K562 (cell line): ENCODE data around the gene USH1G. TPM values are rescaled to one million over a fixed set of nuclear protein-coding genes. Genes with fewer than 3 reads are reported as not detected.

Experiments
- C11orf30 ChIP-seq: fragments of 450-650 bp; IDR thresholded peaks from 2 replicates; pipeline ENCODE4 v1.6.1; 2016; ENCODE audit warnings: low read depth, mild to moderate bottlenecking
- CEBPG ChIP-seq, 3 experiments: fragments of 200-800 bp in 1 of 3; sonication (Bioruptor generic) in 1 of 3; sonication (generic) in 1 of 3; formaldehyde crosslinking in 1 of 3; IDR thresholded peaks in 2 of 3; conservative IDR thresholded peaks in 1 of 3; 2 replicates each; pipeline versions ENCODE4 v1.6.1 to v1.8.0; 2016 to 2022; ENCODE audit warnings: missing compliant biosample characterization in 2 of 3, missing genetic modification characterization in 2 of 3, mild to moderate bottlenecking in 1 of 3, missing genetic modification reagents in 1 of 3
- CGGBP1 ChIP-seq: fragments of 250-450 bp; sonication (Bioruptor Pico); IDR thresholded peaks from 2 replicates; pipeline ENCODE4 v1.9.0; 2021; ENCODE audit warnings: mild to moderate bottlenecking
- ETV1 ChIP-seq: fragments of 450-650 bp; conservative IDR thresholded peaks from 2 replicates; pipeline ENCODE4 v1.6.1; 2016; ENCODE audit warnings: missing genetic modification characterization, control low read depth, low read depth, missing compliant biosample characterization
- MITF ChIP-seq: IDR thresholded peaks from 2 replicates; pipeline ENCODE4 v1.6.1; 2014; ENCODE audit warnings: antibody characterized with exemption
- NR2C2 ChIP-seq, 2 experiments: fragments of 200-800 bp in 1 of 2; sonication (Bioruptor generic) in 1 of 2; sonication (generic) in 1 of 2; formaldehyde crosslinking in 1 of 2; IDR thresholded peaks; 2 replicates each; pipeline versions ENCODE4 v1.6.1 to v1.8.0; 2016 to 2022; ENCODE audit warnings: mild to moderate bottlenecking in 1 of 2, missing compliant biosample characterization in 1 of 2, missing genetic modification characterization in 1 of 2, missing genetic modification reagents in 1 of 2
- RBM25 ChIP-seq: fragments of 200-400 bp; formaldehyde crosslinking; IDR thresholded peaks from 2 replicates; pipeline ENCODE4 v1.6.1; 2018; ENCODE audit warnings: low read length, low read depth, moderate library complexity; ENCODE audit not compliant: severe bottlenecking
- REST ChIP-seq, 2 experiments: fragments of 450-650 bp; formaldehyde crosslinking in 1 of 2; IDR thresholded peaks; 2 replicates each; pipeline versions ENCODE4 v1.4.0 to v1.6.1; 2014 to 2020; ENCODE audit warnings: mild to moderate bottlenecking in 2 of 2, borderline replicate concordance in 1 of 2, low read depth in 1 of 2
- SIX5 ChIP-seq, 2 experiments: IDR thresholded peaks; 2 replicates each; pipeline ENCODE4 v1.6.1; 2011; ENCODE audit warnings: low read length in 2 of 2, borderline replicate concordance in 1 of 2, low read depth in 1 of 2, mild to moderate bottlenecking in 1 of 2, moderate library complexity in 1 of 2; ENCODE audit not compliant: insufficient read depth in 1 of 2
- TAF15 ChIP-seq: fragments of 200-400 bp; formaldehyde crosslinking; IDR thresholded peaks from 2 replicates; pipeline ENCODE4 v1.6.1; 2017; ENCODE audit warnings: mild to moderate bottlenecking, low read depth, low read length, moderate library complexity
- ZNF12 ChIP-seq: sonication (generic); formaldehyde crosslinking; IDR thresholded peaks from 2 replicates; pipeline ENCODE4 v1.4.0; 2020; ENCODE audit warnings: mild to moderate bottlenecking, missing genetic modification reagents
- ZNF282 ChIP-seq: sonication (generic); formaldehyde crosslinking; IDR thresholded peaks from 2 replicates; pipeline ENCODE4 v1.8.1; 2023; ENCODE audit warnings: missing genetic modification reagents
- ZNF41 ChIP-seq: fragments of 250-450 bp; sonication (Bioruptor Pico); conservative IDR thresholded peaks from 2 replicates; pipeline ENCODE4 v1.4.0; 2020; ENCODE audit warnings: mild to moderate bottlenecking
- ZNF766 ChIP-seq: fragments of 200-800 bp; sonication (Bioruptor generic); conservative IDR thresholded peaks from 2 replicates; pipeline ENCODE4 v1.6.1; 2016; ENCODE audit warnings: missing genetic modification characterization, missing compliant biosample characterization
- ZNF785 ChIP-seq: fragments of 250-450 bp; sonication (Bioruptor Pico); IDR thresholded peaks from 2 replicates; pipeline ENCODE4 v1.4.0; 2020; ENCODE audit warnings: mild to moderate bottlenecking
- polyA plus RNA-seq, 8 experiments: library from polyadenylated mRNA; depleted of rRNA in 4 of 8; stranded (reverse) in 5 of 8; unstranded in 3 of 8; fragments of >200 nt; fragmentation: Nextera tagmentation in 2 of 8; fragmentation: Illumina TruSeq in 1 of 8; extraction: Ambion mirVana in 2 of 8; extraction: Trizol in 1 of 8; gene quantifications; 2 replicates each; pipeline versions ENCODE4 v1.2.1 to v1.2.3, GENCODE V29; 2011 to 2014; ENCODE audit warnings: inconsistent platforms in 1 of 8, missing spikeins in 1 of 8
- total RNA-seq, 7 experiments: library from RNA; depleted of rRNA in 6 of 7; stranded (reverse); fragments of >200 nt in 6 of 7; fragmentation: Illumina TruSeq in 2 of 7; extraction: Trizol in 2 of 7; gene quantifications; 2 replicates each; pipeline versions ENCODE4 v1.2.1 to v1.2.3, GENCODE V29; 2011 to 2021; ENCODE audit warnings: low replicate concordance in 1 of 7

Gene USH1G
- total and polyA plus RNA-seq, 9 of the 15 experiments (the other 6 are each of a cell fraction or from before 2014, with no cell fraction given) = 0.22 to 1.00 (median 0.64) TPM; not detected in 2

GRCh38 chr17:74922694-74923537 lies at the start of gene USH1G (continued):
- TF ChIP-seq ZNF12 (CRISPR knock-in tag) (0 out of 2 replicates have a peak, but pooled peaks have one; percentile 2), ZNF282 (CRISPR knock-in tag) (0 out of 2 replicates have a peak, but pooled peaks have one; percentile 1), ETV1 (tag) (no peak), NR2C2 (CRISPR knock-in tag; IDR thresholded peaks at IDR 0.05) (no peak), NR2C2 (tag; IDR thresholded peaks at IDR 0.05) (0 out of 2 replicates have a peak, but pooled peaks have one; percentile 2), CEBPG (CRISPR knock-in tag; IDR thresholded peaks at IDR 0.05) (no peak), CEBPG (tag; conservative IDR thresholded peaks at IDR 0.05 in 1 of 2, IDR thresholded peaks at IDR 0.05 in 1 of 2) (no peak), ZNF785 (CRISPR knock-in tag) (no peak), ZNF41 (CRISPR knock-in tag) (no peak), CGGBP1 (CRISPR knock-in tag) (no peak), MITF (no peak), RBM25 (no peak), SIX5 (IDR thresholded peaks at IDR 0.05; ENCODE audit: borderline replicate concordance in 1 of 2, insufficient read depth in 1 of 2, low read depth in 1 of 2, low read length in 2 of 2) (no peak), REST (IDR thresholded peaks at IDR 0.05; ENCODE audit: borderline replicate concordance) (no peak), REST (CRISPR knock-in tag; IDR thresholded peaks at IDR 0.05; ENCODE audit: low read depth) (no peak), C11orf30 (no peak), TAF15 (no peak), ZNF766 (no peak)
